Measurements from ENCODE around the gene LEMD1. TPM values are rescaled to one million over a fixed set of nuclear protein-coding genes. Genes with fewer than 3 reads are reported as not detected.

Gene LEMD1
- polyA plus RNA-seq, 1 donor from 2014 or later: 67.6 TPM

DNA sequence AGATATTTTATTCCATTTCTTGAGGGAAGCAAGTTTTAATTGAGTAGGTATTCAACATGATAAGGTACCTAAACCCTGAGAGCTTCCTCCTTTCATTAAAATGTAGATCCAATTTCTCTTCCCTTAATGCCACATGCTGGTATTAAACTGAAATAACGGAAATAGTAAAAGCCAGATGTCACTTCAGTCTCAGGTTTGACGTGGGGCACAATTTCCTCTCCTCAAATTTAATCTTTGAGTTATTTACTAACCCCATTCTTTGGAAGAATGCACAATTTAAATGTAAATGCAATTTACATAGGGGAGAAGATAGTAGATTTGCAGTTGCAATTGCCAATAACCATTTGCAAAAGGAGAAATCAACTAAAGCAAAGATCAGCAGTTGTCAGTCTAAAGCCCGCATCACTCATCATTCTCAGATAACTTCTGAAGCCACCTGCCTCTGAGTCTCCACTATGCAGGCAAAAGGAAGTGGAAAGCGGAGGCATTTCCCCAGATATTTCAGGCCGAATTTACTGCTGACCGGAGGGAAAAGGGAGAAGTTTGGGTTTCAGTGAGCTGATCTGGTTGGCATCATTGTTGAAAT lies 2.1 kb upstream of the LEMD1 start:
- no peaks in the 10 kb centered on the region for H3K79me2 ChIP-seq (replicated peaks; ENCODE audit: insufficient read depth, low read length)
- no peak overlapping the region for H3K4me3 ChIP-seq (ENCODE audit: low read length)
- TF ChIP-seq TAF1 (IDR thresholded peaks at IDR 0.05; ENCODE audit: low read depth) (no peak), POLR2AphosphoS5 (IDR thresholded peaks at IDR 0.05) (no peak), REST (IDR thresholded peaks at IDR 0.05; ENCODE audit: borderline replicate concordance) (no peak), CTCF (IDR thresholded peaks at IDR 0.05; ENCODE audit: poor library complexity, severe bottlenecking) (no peak), EP300 (conservative IDR thresholded peaks at IDR 0.05; ENCODE audit: poor library complexity, severe bottlenecking) (no peak)
- H3K9me3 ChIP-seq (ENCODE audit: low read length): no peaks in the 10 kb centered on the region
- peak overlapping the region; percentile 3 for H3K4me2 ChIP-seq (ENCODE audit: low read length)
- H3K9ac ChIP-seq (ENCODE audit: low read length): no peak overlapping the region
- H3K9me2 ChIP-seq (ENCODE audit: insufficient read depth, low read length): no peaks in the 10 kb centered on the region
- H3K36me3 ChIP-seq (ENCODE audit: insufficient read depth, low read length): peaks cover 5% of the 10 kb centered on the region
- no peaks in the 10 kb centered on the region for H3F3A ChIP-seq (ENCODE audit: insufficient read depth, low read length, poor library complexity, severe bottlenecking)
- H3K27ac ChIP-seq (ENCODE audit: low read length): no peak overlapping the region
- H2AFZ ChIP-seq (ENCODE audit: low read depth, low read length): no peak overlapping the region
- H4K20me1 ChIP-seq (ENCODE audit: insufficient read depth): no peaks in the 10 kb centered on the region
- no peaks in the 10 kb centered on the region for H3K27me3 ChIP-seq (ENCODE audit: insufficient read depth, low read depth, low read length)

GRCh38 chr1:205422993-205423642 lies 1.3 kb upstream of the LEMD1 start:
- TF ChIP-seq REST (IDR thresholded peaks at IDR 0.05; ENCODE audit: borderline replicate concordance): no peak
- TF ChIP-seq RAD21 (conservative IDR thresholded peaks at IDR 0.05): peak; percentile 46
- TF ChIP-seq MXI1 (conservative IDR thresholded peaks at IDR 0.05; ENCODE audit: poor library complexity, severe bottlenecking): no peak
- TF ChIP-seq SMC3 (conservative IDR thresholded peaks at IDR 0.05; ENCODE audit: poor library complexity): peak; percentile 42
- no peak for TF ChIP-seq TAF1 (IDR thresholded peaks at IDR 0.05; ENCODE audit: low read depth)
- TF ChIP-seq POLR2AphosphoS5 (IDR thresholded peaks at IDR 0.05): no peak
- no peak for TF ChIP-seq EP300 (conservative IDR thresholded peaks at IDR 0.05; ENCODE audit: poor library complexity, severe bottlenecking)
- TF ChIP-seq EZH2 (IDR thresholded peaks at IDR 0.05; ENCODE audit: borderline replicate concordance, insufficient read depth, low read length, poor library complexity, severe bottlenecking): no peak
- TF ChIP-seq CTCF (IDR thresholded peaks at IDR 0.05; ENCODE audit: poor library complexity, severe bottlenecking): peak; percentile 48
- H3K9ac ChIP-seq (ENCODE audit: low read length): no peak overlapping the region
- no peaks in the 10 kb centered on the region for H3K9me2 ChIP-seq (ENCODE audit: insufficient read depth, low read length)
- no peak overlapping the region for H3K27ac ChIP-seq (ENCODE audit: low read length)
- no peak overlapping the region for H3K4me3 ChIP-seq (ENCODE audit: low read length)
- H3K79me2 ChIP-seq (replicated peaks; ENCODE audit: insufficient read depth, low read length): no peaks in the 10 kb centered on the region
- H2AFZ ChIP-seq (ENCODE audit: low read depth, low read length): no peak overlapping the region
- peak overlapping the region; percentile 3 for H3K4me2 ChIP-seq (ENCODE audit: low read length)
- no peaks in the 10 kb centered on the region for H3K27me3 ChIP-seq (ENCODE audit: insufficient read depth, low read depth, low read length)
- H3F3A ChIP-seq (ENCODE audit: insufficient read depth, low read length, poor library complexity, severe bottlenecking): no peaks in the 10 kb centered on the region
- H3K9me3 ChIP-seq (ENCODE audit: low read length): no peaks in the 10 kb centered on the region
- H4K20me1 ChIP-seq (ENCODE audit: insufficient read depth): no peaks in the 10 kb centered on the region
- H3K36me3 ChIP-seq (ENCODE audit: insufficient read depth, low read length): peaks cover 7% of the 10 kb centered on the region
